Neuronal stem cell (in vitro differentiated cells): ENCODE measurements around the gene PCDHA8.
"Not testable (repeated sequence)": the region's sequence is repeated elsewhere in the genome, so short reads cannot be mapped to it uniquely, and the experiment has no call there.

ENCODE experiments used
- DNase-seq: peaks from one replicate; pipeline ENCODE4 v3.0.0-alpha.2; 2013; ENCODE audit warnings: low spot score
- H2AFZ ChIP-seq: one replicate; pipeline ENCODE4 v1.6.1; 2013; ENCODE audit warnings: mild to moderate bottlenecking, low read length, inconsistent platforms
- H2AK5ac ChIP-seq: 2 replicates; pipeline ENCODE4 v1.6.1; 2013; ENCODE audit warnings: low read depth, mild to moderate bottlenecking, inconsistent platforms, low read length, moderate library complexity, mixed read lengths
- H2BK120ac ChIP-seq: 2 replicates; pipeline ENCODE4 v1.6.1; 2013; ENCODE audit warnings: low read depth, mild to moderate bottlenecking, inconsistent platforms, low read length, moderate library complexity, mixed read lengths
- H2BK12ac ChIP-seq: one replicate; pipeline ENCODE4 v1.6.1; 2013; ENCODE audit warnings: low read length, inconsistent platforms
- H2BK15ac ChIP-seq: 2 replicates; pipeline ENCODE4 v1.6.1; 2013; ENCODE audit warnings: mild to moderate bottlenecking, low read length, inconsistent platforms, mixed read lengths
- H2BK5ac ChIP-seq: one replicate; pipeline ENCODE4 v1.6.1; 2013; ENCODE audit warnings: inconsistent platforms, mild to moderate bottlenecking, low read length, moderate library complexity
- H3K14ac ChIP-seq: one replicate; pipeline ENCODE4 v1.6.1; 2013; ENCODE audit warnings: low read length, inconsistent platforms
- H3K18ac ChIP-seq: 2 replicates; pipeline ENCODE4 v1.6.1; 2013; ENCODE audit warnings: low read length, inconsistent platforms
- H3K23ac ChIP-seq: 2 replicates; pipeline ENCODE4 v1.6.1; 2013; ENCODE audit warnings: low read depth, mild to moderate bottlenecking, mixed read lengths, low read length, inconsistent platforms; ENCODE audit not compliant: poor library complexity
- H3K27ac ChIP-seq: replicated peaks from 3 replicates; pipeline ENCODE4 v1.5.1; 2013; ENCODE audit warnings: low read length, inconsistent platforms
- H3K27me3 ChIP-seq, 3 experiments: 2 replicates each; pipeline ENCODE4 v1.6.1; 2013; ENCODE audit warnings: low read length in 3 of 3, mild to moderate bottlenecking in 2 of 3, inconsistent platforms in 1 of 3, low read depth in 1 of 3, mixed read lengths in 1 of 3, moderate library complexity in 1 of 3; ENCODE audit not compliant: control insufficient read depth in 3 of 3, insufficient read depth in 3 of 3
- H3K36me3 ChIP-seq, 2 donors: replicated peaks in 1 of 2; 2 replicates each; pipeline ENCODE4 v1.6.1; 2013; ENCODE audit warnings: low read length in 2 of 2; ENCODE audit not compliant: control insufficient read depth in 2 of 2, insufficient read depth in 2 of 2
- H3K4ac ChIP-seq: 2 replicates; pipeline ENCODE4 v1.6.1; 2013; ENCODE audit warnings: inconsistent platforms, mild to moderate bottlenecking, low read length, moderate library complexity
- H3K4me1 ChIP-seq, 2 donors: 1 replicate in 1 of 2; 2 replicates in 1 of 2; pipeline ENCODE4 v1.6.1; 2013; ENCODE audit warnings: low read length in 2 of 2, low read depth in 1 of 2; ENCODE audit not compliant: control insufficient read depth in 2 of 2, insufficient read depth in 1 of 2
- H3K4me2 ChIP-seq: one replicate; pipeline ENCODE4 v1.6.1; 2013; ENCODE audit warnings: mild to moderate bottlenecking, low read length, inconsistent platforms; ENCODE audit not compliant: insufficient read depth, poor library complexity, severe bottlenecking
- H3K4me3 ChIP-seq, 2 donors: 2 replicates each; pipeline ENCODE4 v1.5.1; 2013; ENCODE audit warnings: low read length in 2 of 2, mild to moderate bottlenecking in 2 of 2, inconsistent platforms in 1 of 2, moderate library complexity in 1 of 2
- H3K79me1 ChIP-seq: one replicate; pipeline ENCODE4 v1.6.1; 2013; ENCODE audit warnings: low read depth, mild to moderate bottlenecking, inconsistent platforms, low read length, moderate library complexity
- H3K9ac ChIP-seq: one replicate; pipeline ENCODE4 v1.6.1; 2013; ENCODE audit warnings: mild to moderate bottlenecking, low read depth, low read length, inconsistent platforms; ENCODE audit not compliant: poor library complexity
- H3K9me3 ChIP-seq, 2 donors: replicated peaks in 1 of 2; 2 replicates each; pipeline versions ENCODE3 to v1.6.1; 2013; ENCODE audit warnings: low read length in 2 of 2, mild to moderate bottlenecking in 2 of 2, inconsistent platforms in 1 of 2, low read depth in 1 of 2, mixed read lengths in 1 of 2, moderate library complexity in 1 of 2; ENCODE audit not compliant: control insufficient read depth in 2 of 2, insufficient read depth in 1 of 2
- H4K8ac ChIP-seq: one replicate; pipeline ENCODE4 v1.6.1; 2013; ENCODE audit warnings: low read depth, mild to moderate bottlenecking, inconsistent platforms, low read length, moderate library complexity
- H4K91ac ChIP-seq: one replicate; pipeline ENCODE4 v1.6.1; 2013; ENCODE audit warnings: low read length, low read depth, mild to moderate bottlenecking, inconsistent platforms; ENCODE audit not compliant: poor library complexity
- WGBS, 2 donors: extraction: QIAGEN DNeasy Blood & Tissue Kit; methylation state at CpG; one replicate each; pipeline ENCODE4 v1.1.7; 2013; ENCODE audit warnings: missing lambda C conversion rate in 2 of 2, mixed read lengths in 1 of 2; ENCODE audit not compliant: insufficient read length in 2 of 2, insufficient replicate concordance in 1 of 2; ENCODE audit errors: extremely low coverage in 2 of 2; 5-methylcytosine and 5-hydroxymethylcytosine counted together

The PCDHA8 gene

DNA sequence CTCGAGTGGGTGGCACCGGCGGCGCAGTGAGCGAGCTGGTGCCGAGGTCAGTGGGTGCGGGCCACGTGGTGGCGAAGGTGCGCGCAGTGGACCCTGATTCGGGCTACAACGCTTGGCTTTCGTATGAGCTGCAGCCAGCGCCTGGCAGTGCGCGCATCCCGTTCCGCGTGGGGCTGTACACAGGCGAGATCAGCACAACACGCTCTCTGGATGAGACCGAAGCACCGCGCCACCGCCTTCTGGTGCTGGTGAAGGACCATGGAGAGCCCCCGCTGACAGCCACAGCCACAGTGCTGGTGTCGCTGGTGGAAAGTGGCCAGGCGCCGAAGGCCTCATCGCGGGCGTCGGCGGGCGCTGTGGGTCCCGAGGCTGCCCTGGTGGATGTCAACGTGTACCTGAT is 17.5 kb upstream of the PCDHA8 start:
- H3K27ac ChIP-seq = no peak overlapping the region
- H2AK5ac ChIP-seq = no peak overlapping the region
- no peak for DNase-seq
- H2BK12ac ChIP-seq = no peak overlapping the region
- H3K9ac ChIP-seq = no peak overlapping the region
- peaks cover 3 to 42% of the 10 kb centered on the region in 2 donors for H3K36me3 ChIP-seq
- no peak overlapping the region for H3K4me3 ChIP-seq
- H3K23ac ChIP-seq = peak overlapping the region; percentile 73
- no peak overlapping the region for H3K4ac ChIP-seq
- no peak overlapping the region for H4K91ac ChIP-seq
- peaks cover 6% of the 10 kb centered on the region for H3K79me1 ChIP-seq
- no peak overlapping the region for H3K4me2 ChIP-seq
- H2BK15ac ChIP-seq = no peak overlapping the region
- H3K4me1 ChIP-seq = no peaks in the 10 kb centered on the region
- no peak overlapping the region for H3K14ac ChIP-seq
- H3K18ac ChIP-seq = no peak overlapping the region
- no peak overlapping the region for H2BK120ac ChIP-seq
- no peaks in the 10 kb centered on the region for H3K27me3 ChIP-seq
- peaks cover 12 to 40% of the 10 kb centered on the region in 2 donors for H3K9me3 ChIP-seq
- no peak overlapping the region for H2BK5ac ChIP-seq
- no peak overlapping the region for H2AFZ ChIP-seq
- no peak overlapping the region for H4K8ac ChIP-seq
- WGBS, 2 donors = no CpG with 5 or more reads among the region's 38 CpGs

DNA sequence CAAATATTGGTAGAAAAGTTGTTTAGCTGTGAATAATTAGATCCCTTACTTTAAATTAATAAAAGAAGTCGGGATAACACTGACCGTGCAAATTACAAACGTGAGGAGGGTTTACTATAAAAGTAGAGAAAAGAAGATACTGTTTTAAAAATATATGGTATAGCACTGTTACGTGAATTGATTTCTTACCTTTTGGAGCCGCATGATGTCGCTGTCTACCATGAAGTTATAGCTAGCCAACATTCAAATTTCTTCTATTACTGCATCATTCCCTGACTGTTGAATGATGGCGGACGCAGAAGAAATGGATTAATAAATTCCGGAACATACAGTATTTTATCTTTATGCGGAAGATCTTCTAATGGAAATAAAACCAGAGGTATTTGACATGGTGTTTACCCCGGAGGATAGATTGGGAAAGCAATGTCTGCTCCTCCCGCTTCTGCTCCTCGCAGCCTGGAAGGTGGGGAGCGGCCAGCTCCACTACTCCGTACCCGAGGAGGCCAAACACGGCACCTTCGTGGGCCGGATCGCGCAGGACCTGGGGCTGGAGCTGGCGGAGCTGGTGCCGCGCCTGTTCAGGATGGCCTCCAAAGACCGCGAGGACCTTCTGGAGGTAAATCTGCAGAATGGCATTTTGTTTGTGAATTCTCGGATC is 13.2 kb upstream of the PCDHA8 start, which contains the start of gene PCDHA6:
TSS of gene PCDHA6 (plus strand) at position 257 of the 658 bp plus-strand sequence. CDS start at position 389, 132 bp downstream.
- peak within 1 kb of the TSS; percentile 86 for H2AFZ ChIP-seq
- H3K27me3 ChIP-seq = no peaks in the 10 kb centered on the region
- no peak within 1 kb of the TSS for H2BK15ac ChIP-seq
- no peak within 1 kb of the TSS for H3K27ac ChIP-seq
- H2AK5ac ChIP-seq = no peak within 1 kb of the TSS
- H2BK12ac ChIP-seq = no peak within 1 kb of the TSS
- DNase-seq = no peak
- H3K18ac ChIP-seq = no peak within 1 kb of the TSS
- H3K4me1 ChIP-seq = no peaks in the 10 kb centered on the region
- peaks cover 5 to 42% of the 10 kb centered on the region in 2 donors for H3K36me3 ChIP-seq
- peak within 1 kb of the TSS; percentile 65 to 88 for H3K4me3 ChIP-seq
- H3K23ac ChIP-seq = no peak within 1 kb of the TSS
- H3K4me2 ChIP-seq = peak within 1 kb of the TSS; percentile 33
- H2BK5ac ChIP-seq = no peak within 1 kb of the TSS
- H2BK120ac ChIP-seq = no peak within 1 kb of the TSS
- H3K9me3 ChIP-seq = peaks cover 15 to 51% of the 10 kb centered on the region in 2 donors
- H4K91ac ChIP-seq = no peak within 1 kb of the TSS
- H4K8ac ChIP-seq = no peak within 1 kb of the TSS
- H3K9ac ChIP-seq = peak within 1 kb of the TSS; percentile 90
- peaks cover 8% of the 10 kb centered on the region for H3K79me1 ChIP-seq
- H3K14ac ChIP-seq = peak within 1 kb of the TSS; percentile 82
- WGBS, 2 donors = no CpG with 5 or more reads among the region's 27 CpGs
- no peak within 1 kb of the TSS for H3K4ac ChIP-seq

DNA sequence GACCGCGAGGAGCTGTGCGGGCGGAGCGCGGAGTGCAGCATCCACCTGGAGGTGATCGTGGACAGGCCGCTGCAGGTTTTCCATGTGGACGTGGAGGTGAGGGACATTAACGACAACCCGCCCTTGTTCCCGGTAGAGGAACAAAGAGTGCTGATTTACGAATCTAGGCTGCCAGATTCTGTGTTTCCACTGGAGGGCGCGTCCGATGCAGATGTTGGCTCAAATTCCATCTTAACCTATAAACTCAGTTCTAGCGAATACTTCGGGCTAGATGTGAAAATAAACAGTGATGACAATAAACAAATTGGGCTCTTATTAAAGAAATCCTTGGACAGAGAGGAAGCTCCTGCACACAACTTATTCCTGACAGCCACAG is 12.6 kb upstream of the PCDHA8 start:
- no peak overlapping the region for H4K91ac ChIP-seq
- no CpG with 5 or more reads among the region's 18 CpGs for WGBS, 2 donors
- H3K9ac ChIP-seq = no peak overlapping the region
- H2BK120ac ChIP-seq = no peak overlapping the region
- no peak overlapping the region for H4K8ac ChIP-seq
- no peak overlapping the region for H2BK15ac ChIP-seq
- H3K27me3 ChIP-seq = no peaks in the 10 kb centered on the region
- H3K9me3 ChIP-seq = peaks cover 14 to 53% of the 10 kb centered on the region in 2 donors
- H3K4me3 ChIP-seq = peak overlapping the region; percentile 65 to 88
- no peak overlapping the region for H2BK12ac ChIP-seq
- no peak overlapping the region for H3K4me2 ChIP-seq
- no peak overlapping the region for H3K27ac ChIP-seq
- DNase-seq = no peak
- H2AFZ ChIP-seq = peak overlapping the region; percentile 86
- H2AK5ac ChIP-seq = no peak overlapping the region
- H3K36me3 ChIP-seq = peaks cover 5 to 44% of the 10 kb centered on the region in 2 donors
- no peaks in the 10 kb centered on the region for H3K4me1 ChIP-seq
- H3K14ac ChIP-seq = no peak overlapping the region
- H3K4ac ChIP-seq = no peak overlapping the region
- no peak overlapping the region for H2BK5ac ChIP-seq
- peaks cover 8% of the 10 kb centered on the region for H3K79me1 ChIP-seq
- no peak overlapping the region for H3K23ac ChIP-seq
- H3K18ac ChIP-seq = no peak overlapping the region

DNA sequence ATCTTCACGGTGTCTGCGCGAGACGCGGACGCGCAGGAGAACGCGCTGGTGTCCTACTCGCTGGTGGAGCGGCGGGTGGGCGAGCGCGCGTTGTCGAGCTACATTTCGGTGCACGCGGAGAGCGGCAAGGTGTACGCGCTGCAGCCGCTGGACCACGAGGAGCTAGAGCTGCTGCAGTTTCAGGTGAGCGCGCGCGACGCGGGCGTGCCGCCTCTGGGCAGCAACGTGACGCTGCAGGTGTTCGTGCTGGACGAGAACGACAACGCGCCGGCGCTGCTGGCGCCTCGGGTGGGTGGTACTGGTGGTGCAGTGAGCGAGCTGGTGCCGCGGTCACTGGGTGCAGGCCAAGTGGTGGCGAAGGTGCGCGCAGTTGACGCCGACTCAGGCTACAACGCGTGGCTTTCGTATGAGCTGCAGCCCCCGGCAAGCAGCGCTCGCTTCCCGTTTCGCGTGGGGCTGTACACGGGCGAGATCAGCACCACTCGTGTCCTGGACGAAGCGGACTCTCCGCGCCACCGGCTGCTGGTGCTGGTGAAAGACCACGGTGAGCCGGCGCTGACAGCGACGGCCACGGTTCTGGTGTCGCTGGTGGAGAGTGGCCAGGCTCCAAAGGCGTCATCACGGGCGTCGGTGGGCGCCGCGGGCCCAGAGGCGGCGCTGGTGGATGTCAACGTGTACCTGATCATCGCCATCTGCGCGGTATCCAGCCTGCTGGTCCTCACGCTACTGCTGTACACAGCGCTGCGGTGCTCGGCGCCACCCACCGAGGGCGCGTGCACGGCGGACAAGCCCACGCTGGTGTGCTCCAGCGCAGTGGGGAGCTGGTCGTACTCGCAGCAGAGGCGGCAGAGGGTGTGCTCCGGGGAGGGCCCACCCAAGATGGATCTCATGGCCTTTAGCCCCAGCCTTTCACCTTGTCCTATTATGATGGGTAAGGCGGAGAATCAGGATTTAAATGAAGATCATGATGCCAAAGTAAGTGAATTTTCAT is 11.2 kb upstream of the PCDHA8 start:
- not testable (repeated sequence) for H4K91ac ChIP-seq, H3K4ac ChIP-seq, DNase-seq, H3K14ac ChIP-seq, H2AFZ ChIP-seq, H3K79me1 ChIP-seq, H3K27me3 ChIP-seq, H3K4me1 ChIP-seq, H3K4me2 ChIP-seq, H3K23ac ChIP-seq, H2BK15ac ChIP-seq, H4K8ac ChIP-seq, H2AK5ac ChIP-seq, H3K27ac ChIP-seq, H2BK12ac ChIP-seq
- Histone ChIP-seq H3K18ac (peak overlapping the region; percentile 4), H3K4me3 (peak overlapping the region in 1 of 2 donors; percentile 3), H2BK120ac (peak overlapping the region; percentile 47), H3K36me3 (peaks cover 4 to 40% of the 10 kb centered on the region in 2 donors), H2BK5ac (peak overlapping the region; percentile 5), H3K9ac (peak overlapping the region; percentile 44), H3K9me3 (peaks cover 9 to 54% of the 10 kb centered on the region in 2 donors)
- no CpG with 5 or more reads among the region's 106 CpGs for WGBS, 2 donors
